HG03066 (cell line): ENCODE measurements around the gene FLT1.

ENCODE experiments used
- ATAC-seq: cut with Tn5 transposase; IDR thresholded peaks from one replicate; pipeline ENCODE4 v1.9.1; 2021; ENCODE audit warnings: low read depth; ENCODE audit not compliant: unreplicated experiment

Gene FLT1, protein sequence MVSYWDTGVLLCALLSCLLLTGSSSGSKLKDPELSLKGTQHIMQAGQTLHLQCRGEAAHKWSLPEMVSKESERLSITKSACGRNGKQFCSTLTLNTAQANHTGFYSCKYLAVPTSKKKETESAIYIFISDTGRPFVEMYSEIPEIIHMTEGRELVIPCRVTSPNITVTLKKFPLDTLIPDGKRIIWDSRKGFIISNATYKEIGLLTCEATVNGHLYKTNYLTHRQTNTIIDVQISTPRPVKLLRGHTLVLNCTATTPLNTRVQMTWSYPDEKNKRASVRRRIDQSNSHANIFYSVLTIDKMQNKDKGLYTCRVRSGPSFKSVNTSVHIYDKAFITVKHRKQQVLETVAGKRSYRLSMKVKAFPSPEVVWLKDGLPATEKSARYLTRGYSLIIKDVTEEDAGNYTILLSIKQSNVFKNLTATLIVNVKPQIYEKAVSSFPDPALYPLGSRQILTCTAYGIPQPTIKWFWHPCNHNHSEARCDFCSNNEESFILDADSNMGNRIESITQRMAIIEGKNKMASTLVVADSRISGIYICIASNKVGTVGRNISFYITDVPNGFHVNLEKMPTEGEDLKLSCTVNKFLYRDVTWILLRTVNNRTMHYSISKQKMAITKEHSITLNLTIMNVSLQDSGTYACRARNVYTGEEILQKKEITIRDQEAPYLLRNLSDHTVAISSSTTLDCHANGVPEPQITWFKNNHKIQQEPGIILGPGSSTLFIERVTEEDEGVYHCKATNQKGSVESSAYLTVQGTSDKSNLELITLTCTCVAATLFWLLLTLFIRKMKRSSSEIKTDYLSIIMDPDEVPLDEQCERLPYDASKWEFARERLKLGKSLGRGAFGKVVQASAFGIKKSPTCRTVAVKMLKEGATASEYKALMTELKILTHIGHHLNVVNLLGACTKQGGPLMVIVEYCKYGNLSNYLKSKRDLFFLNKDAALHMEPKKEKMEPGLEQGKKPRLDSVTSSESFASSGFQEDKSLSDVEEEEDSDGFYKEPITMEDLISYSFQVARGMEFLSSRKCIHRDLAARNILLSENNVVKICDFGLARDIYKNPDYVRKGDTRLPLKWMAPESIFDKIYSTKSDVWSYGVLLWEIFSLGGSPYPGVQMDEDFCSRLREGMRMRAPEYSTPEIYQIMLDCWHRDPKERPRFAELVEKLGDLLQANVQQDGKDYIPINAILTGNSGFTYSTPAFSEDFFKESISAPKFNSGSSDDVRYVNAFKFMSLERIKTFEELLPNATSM (N-terminal part only)

DNA sequence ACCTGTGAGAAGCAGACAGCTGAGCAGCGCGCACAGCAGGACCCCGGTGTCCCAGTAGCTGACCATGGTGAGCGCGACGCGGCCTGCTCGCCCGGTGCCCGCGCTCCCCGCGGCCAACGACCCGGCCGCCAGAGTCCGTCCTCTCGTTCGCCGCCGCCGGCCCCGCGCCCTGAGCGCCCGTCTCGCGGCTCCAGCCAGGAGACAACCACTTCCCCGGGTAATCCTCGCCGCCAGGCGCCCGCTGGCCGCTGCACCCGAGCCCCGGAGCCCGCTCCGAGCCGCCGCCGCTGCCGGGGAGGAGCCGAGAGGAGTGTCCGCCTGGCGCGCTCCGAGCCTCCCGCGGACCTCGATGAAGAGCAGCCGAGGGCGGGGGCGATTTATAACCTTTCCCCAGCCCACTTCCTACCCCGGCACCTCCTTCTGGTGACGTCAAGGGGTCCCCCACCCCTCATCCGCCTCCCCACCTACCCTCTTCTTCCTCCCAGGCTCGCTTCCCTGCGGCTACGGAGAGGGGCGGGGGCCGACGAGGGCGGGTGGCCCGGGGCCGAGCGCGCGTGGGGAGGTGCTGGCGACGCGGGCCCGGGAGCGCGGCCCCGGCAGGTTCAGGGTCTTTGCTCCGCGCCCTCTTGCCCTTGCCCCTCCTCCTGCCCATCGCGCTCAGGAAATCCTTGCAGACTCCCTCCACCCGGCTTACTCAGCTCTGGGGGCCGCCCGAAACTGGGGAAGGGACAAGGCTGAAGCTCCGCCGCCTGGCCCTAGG, at the start of gene FLT1:
TSS of gene FLT1 (minus strand) at position 351 of the 760 bp plus-strand sequence. CDS start at position 66, 285 bp downstream.
- no peak for ATAC-seq

DNA sequence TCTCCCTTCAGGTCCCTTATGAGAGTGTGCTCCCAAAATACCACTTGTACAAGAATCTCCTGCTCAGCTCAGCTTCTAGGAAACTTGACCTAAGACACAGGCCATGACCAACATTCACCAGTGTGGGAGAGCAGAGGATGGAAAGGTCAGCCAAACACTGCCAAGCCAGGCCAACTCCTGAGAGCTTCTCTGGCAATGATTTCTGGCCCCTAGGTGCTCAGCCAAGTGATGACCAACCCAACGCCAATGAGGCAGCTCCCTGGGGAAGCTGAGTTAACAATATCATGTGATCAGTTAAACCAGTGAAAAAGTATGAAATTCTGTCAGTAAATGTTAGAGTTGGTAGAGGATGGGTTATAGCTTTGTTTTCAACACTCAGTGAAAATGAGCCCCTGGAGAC, 49.1 kb upstream of the FLT1 start:
- no peak for ATAC-seq

DNA sequence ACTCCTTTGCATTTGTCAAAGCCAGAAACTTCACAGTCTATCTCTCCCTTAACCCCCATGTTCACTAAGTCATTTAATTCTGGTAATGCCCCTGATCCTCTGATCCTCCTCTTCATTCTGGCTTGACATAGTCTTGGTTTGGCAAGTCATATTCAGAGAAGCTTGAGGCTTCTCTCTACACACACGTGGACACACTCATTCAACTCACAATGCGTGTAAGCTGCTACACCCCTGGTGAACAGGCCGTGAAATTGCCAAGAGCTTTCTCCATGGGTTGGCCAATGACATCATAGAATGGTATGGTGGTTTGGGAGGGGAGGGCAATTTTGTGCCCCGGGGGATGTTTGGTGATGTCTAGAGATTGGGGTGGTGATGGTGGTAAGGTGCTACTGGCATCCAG, 47.9 kb upstream of the FLT1 start:
- no peak for ATAC-seq

DNA sequence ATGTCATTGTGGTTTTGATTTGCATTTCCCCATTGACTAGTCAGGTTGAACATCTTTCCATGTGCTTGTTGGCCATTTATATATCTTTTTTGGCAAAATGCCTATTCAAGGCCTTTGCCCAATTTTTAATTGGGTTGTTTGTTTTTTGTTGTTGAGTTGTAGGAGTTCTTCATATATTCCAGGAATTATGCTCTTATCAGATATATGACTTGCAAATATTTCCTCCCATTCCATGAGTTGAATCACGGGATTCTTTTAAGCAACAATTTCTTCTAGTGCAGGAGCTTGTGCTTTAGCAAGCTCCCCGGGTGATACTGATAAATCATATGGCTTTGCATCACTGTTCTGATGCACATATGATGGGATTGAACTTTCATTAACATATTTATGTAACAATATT, 47.0 kb upstream of the FLT1 start:
- no peak for ATAC-seq

DNA sequence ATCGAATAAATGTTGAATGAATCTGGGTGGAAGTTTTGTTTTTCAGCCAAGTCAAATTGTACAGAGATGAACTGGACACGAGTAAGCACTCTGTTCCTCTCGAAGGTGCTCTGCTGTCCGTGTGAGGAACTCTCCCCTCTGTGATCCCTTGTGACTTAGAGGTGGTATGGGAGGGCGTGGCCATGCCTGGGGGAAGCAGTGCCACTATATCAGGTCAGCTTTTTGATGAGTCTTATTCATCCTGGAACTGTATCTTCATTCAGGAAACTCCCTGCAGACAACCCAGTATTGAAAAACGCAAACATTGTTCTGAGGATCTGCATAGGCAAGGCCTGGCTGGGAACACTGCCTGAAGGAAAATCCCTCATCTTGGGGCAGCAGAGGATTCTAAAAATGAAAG, 45.7 kb upstream of the FLT1 start:
- ATAC-seq = no peak

DNA sequence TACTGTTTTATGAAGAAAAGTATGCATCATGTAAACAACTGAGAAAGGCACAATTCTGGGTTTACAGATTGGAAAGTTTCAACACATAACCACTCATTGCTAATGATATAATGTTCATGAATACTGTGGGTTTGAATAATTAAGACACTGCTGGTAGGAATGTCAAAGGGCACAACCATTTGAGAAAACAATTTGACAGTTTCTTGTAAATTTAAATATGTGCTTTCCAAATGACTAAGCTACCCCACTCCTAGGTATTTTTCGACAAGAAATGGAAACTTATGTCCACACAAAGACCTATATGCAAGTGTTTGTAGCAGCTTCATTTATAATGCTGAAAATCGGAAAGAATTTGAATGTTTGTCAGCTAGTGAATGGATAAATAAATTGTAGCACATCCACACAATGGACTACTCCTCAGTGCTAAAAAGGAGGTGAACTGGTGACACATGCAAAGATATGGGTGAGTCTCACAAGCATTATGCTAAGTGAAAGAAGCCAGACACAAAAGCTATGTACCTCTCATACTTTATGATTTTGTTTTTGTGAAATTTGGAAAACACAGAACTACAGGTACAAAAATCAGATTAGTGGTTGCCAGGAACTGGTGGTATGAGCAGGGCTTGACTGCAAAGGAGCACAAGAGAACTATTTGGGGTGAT, 44.8 kb upstream of the FLT1 start:
- ATAC-seq = no peak

DNA sequence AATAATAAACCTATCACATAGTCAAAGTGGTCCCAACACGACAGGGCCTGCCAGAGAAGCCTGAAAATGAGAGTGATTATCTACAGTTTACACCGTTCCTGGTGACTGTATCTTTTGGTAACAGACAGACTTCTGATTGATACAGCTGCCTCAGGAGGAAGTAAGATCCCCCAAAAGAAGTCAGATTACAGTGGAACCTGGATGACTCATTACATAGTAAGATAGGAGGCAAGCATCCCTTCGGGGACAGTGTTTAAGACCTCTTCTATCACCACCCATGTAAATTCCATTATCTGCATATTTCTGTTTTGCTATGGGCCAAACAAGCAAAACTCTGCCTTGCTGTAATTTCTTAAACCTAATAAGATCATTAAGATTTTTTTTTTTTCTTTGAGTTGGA, 44.0 kb upstream of the FLT1 start:
- no peak for ATAC-seq

DNA sequence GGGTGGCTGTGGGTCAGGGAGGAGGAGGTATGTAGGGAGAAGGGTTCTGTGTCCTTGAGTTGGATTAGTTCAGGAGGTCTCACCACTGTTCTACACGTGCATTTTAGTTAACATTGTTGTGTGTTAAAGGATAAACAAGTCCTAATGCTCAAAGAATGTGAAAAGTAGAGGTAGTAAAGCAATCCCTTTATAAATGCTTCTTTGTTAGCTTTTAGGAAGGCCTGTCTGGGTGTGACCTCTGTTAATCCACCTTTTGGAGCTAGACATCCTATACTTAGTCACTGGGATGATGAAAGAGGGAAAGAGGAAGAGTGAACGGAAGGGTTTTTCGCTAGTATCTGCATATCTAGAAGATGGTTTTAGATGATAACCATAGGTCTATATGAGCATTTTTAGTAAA, 42.2 kb upstream of the FLT1 start:
- ATAC-seq = no peak

DNA sequence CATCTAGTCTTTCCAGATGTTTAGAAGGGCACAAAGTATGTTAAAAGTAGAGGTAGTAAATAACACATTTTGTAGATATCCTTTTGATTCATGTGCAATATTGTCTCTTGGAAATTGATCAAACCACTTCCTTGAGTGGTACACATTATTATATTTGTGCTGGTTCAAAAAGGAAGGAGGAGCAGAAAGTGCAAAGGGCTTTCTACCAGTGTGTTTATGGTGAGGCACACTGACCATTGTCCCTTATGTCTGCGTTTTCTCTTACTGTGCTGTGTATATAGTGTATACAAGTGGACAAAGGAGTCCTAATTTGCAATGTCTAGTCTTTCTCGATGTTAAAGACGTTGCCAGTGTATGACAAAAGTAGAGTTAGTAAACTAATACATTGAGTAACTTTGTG, 41.4 kb upstream of the FLT1 start:
- ATAC-seq = no peak

DNA sequence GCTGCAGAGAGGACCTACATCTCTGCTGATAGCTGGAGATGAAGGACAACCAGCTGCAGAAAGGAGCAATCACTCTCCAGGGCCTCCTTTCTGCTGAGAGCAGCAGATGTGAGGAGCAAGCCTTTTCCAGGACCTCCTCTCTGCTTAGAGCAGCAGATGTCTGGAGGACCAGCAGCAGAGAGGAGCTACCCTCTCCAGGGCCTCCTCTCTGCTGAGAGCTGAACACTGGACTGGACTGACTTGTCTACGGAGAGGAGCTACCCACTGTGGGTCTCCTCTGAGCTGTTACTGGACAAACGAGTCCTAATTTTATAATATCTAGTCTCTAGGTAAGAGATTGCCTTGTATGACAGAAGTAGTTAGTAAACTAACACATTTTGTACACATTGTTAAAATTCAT, 40.8 kb upstream of the FLT1 start:
- ATAC-seq = no peak

DNA sequence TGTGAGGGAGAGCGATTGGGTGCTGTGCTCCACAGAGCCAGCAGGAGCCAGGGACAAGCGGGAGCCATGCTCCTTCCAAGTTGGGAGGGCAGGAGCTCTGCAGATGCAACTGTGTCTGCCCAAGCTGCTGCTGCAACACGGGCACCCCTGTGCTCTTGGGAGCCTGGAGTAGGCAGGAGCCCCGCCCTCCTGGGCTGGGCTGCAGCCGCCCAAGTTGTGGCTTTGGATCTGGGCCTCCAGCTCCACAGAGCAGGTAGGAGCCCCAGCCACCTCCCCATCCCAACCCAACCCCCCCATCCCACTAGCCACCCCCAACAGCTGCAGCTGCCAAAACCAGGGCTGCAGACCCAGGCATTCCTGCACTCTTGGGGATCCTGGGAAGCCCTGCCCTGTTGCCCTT, 39.9 kb upstream of the FLT1 start:
- no peak for ATAC-seq

DNA sequence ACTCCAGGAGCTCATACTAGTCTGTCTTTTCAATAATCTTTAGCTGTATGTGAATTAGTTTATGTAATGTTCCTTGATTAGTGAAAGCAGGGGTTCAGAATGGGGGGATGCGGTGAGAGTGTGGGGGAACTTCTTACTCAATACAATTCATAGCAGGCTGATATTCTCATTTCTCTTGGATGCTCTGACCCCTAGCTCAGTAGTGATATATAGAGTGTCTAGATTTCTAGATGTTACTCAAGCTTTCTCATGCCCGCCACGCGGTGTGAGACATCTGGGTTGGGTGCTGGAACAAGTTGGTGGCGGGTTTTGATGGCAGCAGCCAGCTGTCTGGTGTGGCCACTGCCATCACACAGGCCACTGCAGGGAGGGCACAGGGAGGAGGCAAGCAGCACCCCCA, 39.3 kb upstream of the FLT1 start:
- ATAC-seq = no peak

DNA sequence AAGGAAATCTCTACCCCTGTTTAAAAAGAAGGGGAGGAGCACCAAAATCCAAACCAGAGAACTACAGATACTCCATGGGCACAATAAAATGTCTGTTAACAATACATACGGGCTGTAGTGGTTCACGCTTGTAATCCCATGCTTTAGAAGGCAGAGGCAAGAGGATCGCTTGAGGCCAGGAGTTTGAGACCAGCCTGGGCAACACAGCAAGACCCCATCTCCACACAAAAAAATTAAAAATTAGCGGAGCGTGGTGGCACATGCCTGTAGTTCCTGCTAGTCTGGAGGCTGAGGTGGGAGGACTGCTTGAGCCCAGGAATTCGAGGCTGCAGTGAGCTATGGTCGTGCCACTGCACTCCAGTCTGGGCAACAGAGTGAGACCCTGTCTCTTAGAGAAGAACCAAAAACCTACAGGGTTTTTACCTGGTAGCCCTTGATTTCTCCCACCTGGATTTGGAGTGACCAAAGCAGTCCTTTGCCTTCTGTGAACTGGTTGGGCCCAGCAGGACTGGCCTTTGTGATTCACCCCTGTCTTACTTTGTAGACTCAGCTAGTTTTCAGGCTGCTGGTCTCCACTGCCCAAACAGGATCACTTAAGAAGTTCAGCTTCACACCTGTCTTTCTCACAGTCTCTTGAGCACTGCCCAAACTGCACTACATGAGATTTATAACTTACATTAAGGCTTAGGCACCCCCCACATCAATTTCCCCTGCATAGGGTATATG, 38.7 kb upstream of the FLT1 start:
- no peak for ATAC-seq

DNA sequence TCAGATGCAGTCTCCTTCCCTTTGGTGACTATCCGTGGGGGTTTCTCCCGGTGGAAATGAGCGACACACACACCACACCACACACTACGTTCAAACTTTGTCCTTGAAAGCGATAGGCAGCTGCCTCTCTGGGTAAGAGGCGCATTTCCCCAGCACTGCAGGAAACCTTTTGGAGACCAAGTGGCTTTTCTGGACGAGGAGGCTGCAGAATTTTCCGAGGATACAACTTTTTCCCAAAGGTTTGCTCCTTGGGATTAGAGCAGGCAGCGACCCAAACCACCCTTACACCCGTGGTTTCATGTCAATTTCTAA, 38.2 kb upstream of the FLT1 start:
- no peak for ATAC-seq

DNA sequence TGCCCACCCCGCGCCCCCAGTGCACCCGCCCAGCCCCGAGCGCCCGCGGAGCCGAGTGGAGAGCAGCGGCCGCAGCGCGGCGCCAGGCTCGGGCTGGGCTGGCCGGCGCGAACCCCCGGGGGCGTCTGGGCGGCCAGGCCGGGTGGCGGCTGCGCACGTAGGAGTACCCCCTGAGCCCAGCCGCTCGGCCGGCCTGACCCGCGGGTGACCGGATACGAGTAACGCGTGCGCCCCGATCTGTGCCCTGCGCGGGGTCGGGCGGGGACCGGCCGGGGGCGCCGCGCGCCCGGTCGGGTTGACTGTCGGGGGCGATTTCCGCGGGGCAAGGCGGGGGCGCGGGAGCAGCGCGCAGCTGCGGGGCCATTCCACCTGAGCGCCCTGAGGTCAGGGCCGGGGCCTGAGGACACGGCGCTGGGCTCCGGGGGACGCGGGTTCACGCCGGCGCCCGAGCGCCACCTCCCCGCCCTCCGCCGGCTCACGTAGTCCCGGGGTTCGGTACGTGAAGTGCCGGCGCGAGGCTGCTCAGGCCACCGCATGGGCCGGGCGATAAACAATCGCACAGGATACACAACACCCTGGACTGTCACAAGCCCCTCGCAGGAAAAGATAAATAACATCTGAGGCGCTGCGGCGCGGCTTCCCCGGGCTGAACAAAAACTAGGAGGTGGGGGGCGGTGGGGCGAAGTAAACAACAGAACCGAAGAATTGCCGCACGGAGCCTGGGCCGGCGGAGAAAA, 37.6 kb upstream of the FLT1 start:
- ATAC-seq = peak; percentile 47

DNA sequence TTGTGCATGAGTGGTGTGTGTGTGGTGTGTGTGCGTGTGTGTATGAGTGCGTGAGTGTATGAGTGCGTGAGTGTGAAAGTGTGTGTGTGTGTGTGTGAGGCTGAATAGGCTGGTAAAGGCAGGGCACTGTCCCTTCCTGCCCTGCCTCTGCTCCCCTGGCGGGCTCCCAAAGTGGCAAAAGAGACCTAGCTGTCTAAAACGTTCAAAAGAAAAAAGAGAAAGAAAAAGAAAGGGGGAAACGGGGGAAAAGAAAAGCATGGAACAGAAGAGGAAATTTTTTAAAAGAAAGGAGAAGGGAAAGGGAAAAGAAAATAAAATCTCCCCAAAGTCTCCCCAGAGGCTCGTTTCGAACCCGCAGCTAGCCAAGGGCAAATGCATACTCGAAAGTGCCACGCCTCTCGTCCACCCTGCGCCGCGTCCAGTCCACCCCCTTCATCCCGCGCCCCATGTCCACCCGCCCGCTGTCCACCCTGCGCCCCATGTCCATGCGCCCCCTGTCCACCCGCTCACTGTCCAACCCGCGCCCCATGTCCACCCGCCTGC, 37.0 kb upstream of the FLT1 start:
- ATAC-seq = no peak

DNA sequence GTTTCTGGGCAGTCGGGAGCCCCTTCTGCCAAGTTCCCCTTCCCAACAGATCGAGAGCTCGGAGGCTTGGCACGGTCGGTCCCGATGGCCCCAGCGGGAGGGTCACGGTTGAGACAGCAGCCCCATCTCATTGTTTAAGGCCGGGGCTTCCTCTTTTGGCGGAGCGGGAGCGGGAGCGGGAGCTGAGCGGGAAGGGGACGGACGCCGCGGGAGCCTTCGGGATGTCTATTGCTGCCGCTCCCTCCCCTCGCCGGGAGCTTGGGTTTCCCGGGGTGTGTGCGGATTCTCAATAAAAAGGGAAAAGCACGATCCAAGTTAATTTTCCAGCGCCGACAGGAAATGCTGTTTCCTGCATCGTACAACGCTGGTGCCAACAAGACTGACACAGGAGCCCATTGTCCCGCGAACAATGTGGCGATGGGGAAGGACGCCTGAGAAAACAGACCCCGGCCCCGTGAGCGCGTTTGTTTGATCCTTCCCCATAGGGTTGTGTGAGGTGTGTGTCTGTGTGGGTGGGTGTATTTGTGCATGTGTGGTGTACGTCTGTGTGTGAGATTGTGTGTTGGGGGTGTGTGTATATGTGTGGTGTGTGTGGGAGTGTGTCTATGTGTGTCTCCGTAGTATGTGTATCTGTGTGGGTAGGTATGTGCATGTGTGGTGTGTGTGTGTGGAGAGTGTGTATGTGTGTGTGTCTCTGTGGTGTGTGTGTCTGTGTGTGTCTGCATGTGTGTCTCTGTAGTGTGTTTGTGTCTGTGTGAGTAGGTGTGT, 36.3 kb upstream of the FLT1 start:
- no peak for ATAC-seq

DNA sequence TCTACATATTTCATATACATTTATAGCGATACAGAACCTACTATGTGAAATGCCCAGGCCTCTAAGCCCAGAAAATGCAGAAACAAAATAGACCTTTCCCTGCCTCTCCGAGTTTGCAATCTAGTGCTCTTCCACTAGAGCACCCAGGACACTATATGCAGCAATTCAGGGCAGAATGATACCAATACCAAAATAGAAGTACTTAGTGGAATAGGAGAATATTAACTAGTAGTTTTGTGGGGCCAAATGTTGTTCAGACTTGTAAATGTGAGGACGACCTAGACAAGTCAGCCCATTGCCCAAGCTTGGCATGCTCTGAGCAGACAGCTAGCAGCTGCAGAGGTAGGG, 35.8 kb upstream of the FLT1 start:
- no peak for ATAC-seq
